GM18526 (cell line): Measurements from ENCODE around the gene BRIP1.

Source experiments
- POLR2A ChIP-seq: IDR thresholded peaks from 3 replicates; pipeline ENCODE4 v1.6.1; 2011; ENCODE audit not compliant: insufficient read length; ENCODE audit errors: extremely low read depth

Gene BRIP1

DNA sequence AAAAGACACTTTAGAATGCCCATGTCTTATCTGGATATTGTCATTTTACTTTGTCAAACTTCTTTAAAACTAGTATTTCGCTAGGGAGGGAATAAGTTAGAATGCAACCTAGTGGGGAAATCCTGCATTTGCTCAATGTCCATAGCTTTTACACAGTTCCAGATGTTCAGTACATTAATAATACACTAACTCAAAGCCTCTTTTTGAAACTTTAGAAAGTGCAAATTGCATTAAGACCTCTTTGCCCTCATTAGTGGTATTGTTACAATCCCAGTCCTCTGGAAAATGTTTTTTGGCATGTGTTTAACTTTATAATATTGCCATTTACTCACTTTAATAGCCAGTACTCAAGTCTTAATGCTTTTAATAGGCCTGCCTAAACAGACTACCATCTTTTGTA, 106.8 kb downstream of the BRIP1 start:
- no peak for TF ChIP-seq POLR2A

DNA sequence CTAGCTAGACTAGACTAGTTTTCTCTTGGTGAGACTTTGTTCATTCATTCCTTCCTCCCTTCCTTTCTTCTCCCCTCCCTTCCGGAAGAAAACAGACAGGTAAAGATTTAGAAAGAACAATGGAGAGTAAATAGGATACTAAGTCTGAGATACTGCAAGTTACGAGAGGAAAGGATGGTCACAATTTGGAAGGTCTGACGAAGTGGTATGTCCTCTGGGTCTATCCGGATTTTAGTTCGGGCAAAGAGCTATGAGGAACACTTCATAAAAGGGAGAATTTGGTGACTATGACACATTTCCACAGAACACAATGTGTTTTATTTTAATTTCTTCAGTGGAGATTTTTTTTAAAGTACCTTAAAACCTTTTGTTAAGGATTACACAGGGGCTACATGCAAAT, 107.7 kb downstream of the BRIP1 start:
- no peak for TF ChIP-seq POLR2A

GRCh38 chr17:61755078-61755477, 108.2 kb downstream of the BRIP1 start:
- no peak for TF ChIP-seq POLR2A

DNA sequence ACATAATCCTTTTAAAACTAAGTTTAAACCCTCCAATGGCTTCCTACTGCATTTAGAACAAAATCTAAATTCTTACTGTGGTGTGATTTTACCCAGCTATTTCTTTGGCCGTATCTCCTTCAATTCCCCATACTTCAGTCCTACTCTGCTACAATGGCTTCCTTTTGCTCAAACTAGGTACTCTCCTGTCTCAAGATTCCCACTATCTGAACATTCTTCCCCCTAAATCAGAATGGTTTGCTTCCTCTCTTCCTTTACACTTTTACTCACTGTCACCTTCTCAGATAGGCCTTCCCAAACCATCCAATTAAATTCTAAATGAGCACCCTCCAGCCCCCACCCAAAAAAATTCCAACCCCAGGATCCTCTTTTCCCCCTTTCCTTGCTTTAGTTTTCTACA, 109.2 kb downstream of the BRIP1 start:
- TF ChIP-seq POLR2A, result no peak

DNA sequence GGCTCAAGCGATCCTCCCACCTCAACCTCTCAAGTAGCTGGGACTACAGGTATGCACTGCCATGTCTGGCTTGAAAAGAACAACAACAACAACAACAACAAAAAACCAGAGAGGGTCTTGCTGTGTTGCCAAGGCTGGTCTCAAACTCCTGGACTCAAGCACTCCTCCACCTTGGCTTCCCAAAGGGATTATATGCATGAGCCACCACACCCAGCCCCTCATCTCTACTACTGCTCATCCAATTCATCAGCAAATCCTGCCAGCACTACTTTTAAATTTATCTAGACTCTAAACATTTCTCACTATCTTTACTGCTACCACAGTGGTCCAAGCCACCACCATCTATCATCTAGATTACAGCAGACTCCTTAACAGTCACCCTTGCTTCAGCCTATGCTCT, 109.6 kb downstream of the BRIP1 start:
- TF ChIP-seq POLR2A, result no peak

DNA sequence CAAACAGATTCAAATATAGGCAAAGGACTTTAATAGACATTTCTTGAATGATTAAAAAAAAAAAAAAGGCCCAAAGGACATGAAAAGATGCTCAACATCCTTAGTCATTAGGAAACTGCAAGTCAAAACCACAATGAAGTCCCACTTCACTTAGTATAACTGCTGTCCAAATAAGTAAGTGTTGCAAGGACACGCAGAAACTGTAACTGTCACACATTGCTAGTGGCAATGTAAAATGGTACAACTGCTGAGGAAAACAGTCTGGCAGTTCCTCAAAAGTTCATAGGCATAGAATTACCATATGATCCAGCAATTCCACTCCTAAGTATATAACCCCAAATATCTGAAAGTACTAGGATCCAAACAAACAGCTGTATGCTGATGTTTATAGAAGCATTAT, 112.7 kb downstream of the BRIP1 start:
- TF ChIP-seq POLR2A, result no peak

- no peak for TF ChIP-seq POLR2A
These were observed 113.4 kb downstream of the BRIP1 start for GRCh38 chr17:61749823-61750404.

- TF ChIP-seq POLR2A, result no peak
These were observed 116.9 kb downstream of the BRIP1 start for GRCh38 chr17:61746248-61746985.

DNA sequence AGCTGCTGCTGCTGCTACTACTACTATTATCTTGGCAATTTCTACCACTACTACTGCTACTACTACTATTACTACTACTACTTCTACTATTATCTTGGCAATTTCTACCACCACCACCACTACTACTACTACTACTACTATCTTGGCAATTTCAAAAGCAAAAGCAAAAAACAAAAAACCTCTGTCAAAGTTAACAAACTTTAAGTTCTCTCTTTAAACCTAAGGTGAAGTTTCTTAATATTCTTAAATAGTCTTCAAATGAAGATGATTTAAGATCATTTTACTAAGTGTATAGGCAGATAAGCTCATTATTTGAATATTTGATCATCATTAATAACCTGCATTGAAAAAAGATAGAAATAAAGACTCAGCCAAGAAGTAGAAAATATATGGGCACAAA, 118.5 kb downstream of the BRIP1 start:
- no peak for TF ChIP-seq POLR2A

GRCh38 chr17:61744252-61744651, 119.1 kb downstream of the BRIP1 start:
- no peak for TF ChIP-seq POLR2A

GRCh38 chr17:61743766-61744165, 119.6 kb downstream of the BRIP1 start:
- TF ChIP-seq POLR2A, result no peak

- no peak for TF ChIP-seq POLR2A
These were observed 124.3 kb downstream of the BRIP1 start for GRCh38 chr17:61739002-61739401.

- TF ChIP-seq POLR2A, result no peak
These were observed 125.1 kb downstream of the BRIP1 start for GRCh38 chr17:61738249-61738648.

- TF ChIP-seq POLR2A, result no peak
These were observed 125.5 kb downstream of the BRIP1 start for GRCh38 chr17:61737820-61738219.

- TF ChIP-seq POLR2A, result no peak
These were observed 126.9 kb downstream of the BRIP1 start for GRCh38 chr17:61736438-61736837.

DNA sequence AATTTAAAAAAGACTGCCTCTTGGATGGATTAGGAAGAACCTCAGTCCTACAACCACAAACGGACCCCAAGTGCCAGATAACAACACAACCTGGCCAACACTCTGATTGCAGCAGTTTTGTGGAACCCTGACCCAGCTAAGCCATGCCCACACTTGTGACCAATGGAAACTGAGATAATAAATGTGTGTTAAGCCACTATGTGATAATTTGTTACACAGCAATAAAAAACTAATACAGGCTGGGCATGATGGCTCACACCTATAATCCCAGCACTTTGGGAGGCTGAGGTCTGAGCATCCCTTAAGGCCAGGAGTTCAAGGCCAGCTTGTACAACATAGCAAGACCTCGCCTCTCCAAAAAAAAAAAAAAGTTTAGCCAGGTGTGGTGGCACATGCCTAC, 127.5 kb downstream of the BRIP1 start:
- TF ChIP-seq POLR2A, result no peak

DNA sequence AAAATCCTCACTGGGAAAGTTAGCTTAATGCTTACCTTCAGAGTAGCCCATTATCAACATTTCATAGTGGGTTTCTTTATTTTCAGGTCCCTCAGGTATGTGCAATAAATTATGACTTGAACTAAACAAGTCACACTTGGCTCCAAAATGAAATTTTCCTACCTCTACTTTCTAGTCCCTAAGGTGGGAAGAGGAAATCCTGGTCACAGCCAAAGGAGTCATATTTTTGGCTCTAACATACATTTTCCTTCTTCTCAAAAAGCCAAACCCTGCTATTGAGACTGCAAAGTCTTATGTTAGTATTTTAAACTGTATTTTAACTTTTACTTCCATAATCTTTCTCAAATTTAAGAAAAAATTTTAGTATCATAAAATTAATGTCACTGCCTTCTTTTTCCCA, 128.9 kb downstream of the BRIP1 start:
- TF ChIP-seq POLR2A, result no peak

- TF ChIP-seq POLR2A, result no peak
These were observed 129.3 kb downstream of the BRIP1 start for GRCh38 chr17:61734012-61734411.

DNA sequence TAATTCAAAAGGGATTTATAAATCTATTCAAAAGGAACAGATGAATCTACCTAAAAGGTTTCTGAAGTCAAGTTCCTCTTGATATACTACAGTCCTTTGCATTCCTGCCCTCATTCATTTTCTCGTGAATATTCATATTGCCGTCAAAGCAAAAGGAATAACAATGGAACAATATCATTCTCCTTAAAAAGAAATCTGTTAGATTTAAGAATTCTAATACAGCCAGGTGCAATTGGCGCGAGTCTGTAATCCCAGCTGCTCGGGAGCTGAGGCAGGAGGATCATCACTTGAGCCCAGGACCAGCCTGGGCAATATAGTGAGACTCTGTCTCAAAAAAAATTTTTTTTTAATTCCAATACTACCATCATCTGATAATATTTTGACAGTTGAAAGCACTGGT, 130.3 kb downstream of the BRIP1 start:
- no peak for TF ChIP-seq POLR2A
